ENCODE data around the gene NTM.

NTM gene

DNA sequence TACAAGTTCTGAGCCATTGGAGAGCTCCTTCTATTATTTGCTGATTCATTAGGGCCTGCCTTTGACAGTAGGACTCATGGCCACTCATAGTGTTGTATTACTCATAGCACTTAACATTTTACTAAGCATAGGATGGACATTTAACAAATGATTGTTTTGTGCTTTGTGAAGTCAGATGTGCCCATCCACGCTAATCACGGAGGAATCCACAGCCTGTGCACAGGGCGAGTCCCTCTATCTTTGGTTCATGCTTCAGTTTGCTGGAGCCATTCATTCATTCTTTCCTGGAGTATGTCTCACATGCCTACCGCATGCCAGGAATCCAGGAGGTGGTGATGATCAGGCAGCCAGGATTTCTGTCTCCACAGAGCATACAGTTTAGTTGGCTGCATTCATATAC is 254.1 kb downstream of the NTM start:
- H3K9me2 ChIP-seq (replicated peaks; ENCODE audit: control insufficient read depth, low read length) = no peaks in the 10 kb centered on the region
- no peaks in the 10 kb centered on the region for H3K36me3 ChIP-seq (ENCODE audit: control insufficient read depth, low read length)
- H3K79me2 ChIP-seq (ENCODE audit: control insufficient read depth, low read length) = no peaks in the 10 kb centered on the region
- no peak for TF ChIP-seq EZH2phosphoT487 (IDR thresholded peaks at IDR 0.05; ENCODE audit: borderline replicate concordance, low read length)
- TF ChIP-seq, protein P1, sequence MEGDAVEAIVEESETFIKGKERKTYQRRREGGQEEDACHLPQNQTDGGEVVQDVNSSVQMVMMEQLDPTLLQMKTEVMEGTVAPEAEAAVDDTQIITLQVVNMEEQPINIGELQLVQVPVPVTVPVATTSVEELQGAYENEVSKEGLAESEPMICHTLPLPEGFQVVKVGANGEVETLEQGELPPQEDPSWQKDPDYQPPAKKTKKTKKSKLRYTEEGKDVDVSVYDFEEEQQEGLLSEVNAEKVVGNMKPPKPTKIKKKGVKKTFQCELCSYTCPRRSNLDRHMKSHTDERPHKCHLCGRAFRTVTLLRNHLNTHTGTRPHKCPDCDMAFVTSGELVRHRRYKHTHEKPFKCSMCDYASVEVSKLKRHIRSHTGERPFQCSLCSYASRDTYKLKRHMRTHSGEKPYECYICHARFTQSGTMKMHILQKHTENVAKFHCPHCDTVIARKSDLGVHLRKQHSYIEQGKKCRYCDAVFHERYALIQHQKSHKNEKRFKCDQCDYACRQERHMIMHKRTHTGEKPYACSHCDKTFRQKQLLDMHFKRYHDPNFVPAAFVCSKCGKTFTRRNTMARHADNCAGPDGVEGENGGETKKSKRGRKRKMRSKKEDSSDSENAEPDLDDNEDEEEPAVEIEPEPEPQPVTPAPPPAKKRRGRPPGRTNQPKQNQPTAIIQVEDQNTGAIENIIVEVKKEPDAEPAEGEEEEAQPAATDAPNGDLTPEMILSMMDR (IDR thresholded peaks at IDR 0.05; ENCODE audit: low read depth, low read length, poor library complexity, severe bottlenecking) = no peak
- H4K20me1 ChIP-seq (ENCODE audit: control insufficient read depth, insufficient read depth, low read depth, low read length) = no peaks in the 10 kb centered on the region
- H3K9me3 ChIP-seq (ENCODE audit: control insufficient read depth, insufficient read depth, low read length) = no peaks in the 10 kb centered on the region
- H3F3A ChIP-seq (ENCODE audit: control insufficient read depth, insufficient read depth) = no peaks in the 10 kb centered on the region
- H3K4me3 ChIP-seq (ENCODE audit: low read length) = no peak overlapping the region
- no peak overlapping the region for H3K27ac ChIP-seq (ENCODE audit: low read depth, low read length)
- peaks cover 12% of the 10 kb centered on the region for H3K27me3 ChIP-seq (ENCODE audit: control insufficient read depth, low read length)
- no peaks in the 10 kb centered on the region for H3K4me1 ChIP-seq (ENCODE audit: control insufficient read depth, low read length)
- H3K4me2 ChIP-seq (ENCODE audit: low read length) = no peak overlapping the region

DNA sequence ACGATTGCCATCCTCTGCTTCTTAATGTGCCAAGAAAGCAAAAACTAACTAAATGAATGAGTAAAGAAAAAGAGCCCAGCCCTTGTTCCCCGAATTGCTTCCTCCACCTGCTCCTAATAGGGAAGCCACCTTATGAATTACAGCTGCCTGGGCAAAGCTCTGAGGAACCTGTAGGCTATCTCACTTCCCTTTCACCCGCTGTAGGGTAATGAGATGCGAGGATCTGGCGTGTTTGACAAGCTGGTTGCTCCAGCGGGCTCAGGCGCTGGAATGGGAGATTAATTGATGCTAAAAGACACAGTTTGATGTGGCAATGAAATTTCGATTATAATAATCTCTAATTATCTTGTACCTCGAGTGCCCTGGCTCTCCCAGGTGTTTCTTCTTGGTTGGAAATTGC is 256.4 kb downstream of the NTM start:
- H3K27me3 ChIP-seq (ENCODE audit: control insufficient read depth, low read length) = peaks cover 12% of the 10 kb centered on the region
- H3K9me3 ChIP-seq (ENCODE audit: control insufficient read depth, insufficient read depth, low read length) = no peaks in the 10 kb centered on the region

DNA sequence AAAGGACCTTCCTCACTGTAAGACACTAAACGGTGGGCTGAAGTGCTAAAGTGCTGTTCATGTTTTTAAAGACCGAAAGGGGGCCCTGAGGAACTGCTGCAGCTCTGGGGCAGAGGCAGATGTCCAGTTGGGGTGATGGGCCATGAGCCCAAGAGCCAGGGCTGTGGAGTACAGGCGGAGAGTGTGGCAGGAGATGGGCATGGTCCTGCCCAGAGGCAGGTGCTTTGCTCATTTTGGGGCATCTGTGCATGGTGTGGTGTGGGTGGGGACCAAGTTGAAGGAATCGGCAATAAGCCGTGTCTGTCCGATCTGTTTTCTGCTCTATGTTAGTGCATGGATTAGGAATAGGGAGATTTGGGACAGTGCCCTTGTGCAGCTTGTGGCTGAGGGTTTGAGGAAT is 258.3 kb downstream of the NTM start:
- Histone ChIP-seq H3K27me3 (ENCODE audit: control insufficient read depth, low read length) (peaks cover 12% of the 10 kb centered on the region), H3K27ac (ENCODE audit: low read depth, low read length) (no peak overlapping the region), H4K20me1 (ENCODE audit: control insufficient read depth, insufficient read depth, low read depth, low read length) (no peaks in the 10 kb centered on the region), H3F3A (ENCODE audit: control insufficient read depth, insufficient read depth) (no peaks in the 10 kb centered on the region), H3K9me3 (ENCODE audit: control insufficient read depth, insufficient read depth, low read length) (no peaks in the 10 kb centered on the region), H3K4me3 (ENCODE audit: low read length) (no peak overlapping the region), H3K79me2 (ENCODE audit: control insufficient read depth, low read length) (no peaks in the 10 kb centered on the region), H3K36me3 (ENCODE audit: control insufficient read depth, low read length) (no peaks in the 10 kb centered on the region), H3K9me2 (replicated peaks; ENCODE audit: control insufficient read depth, low read length) (no peaks in the 10 kb centered on the region), H3K4me1 (ENCODE audit: control insufficient read depth, low read length) (no peaks in the 10 kb centered on the region), H3K4me2 (ENCODE audit: low read length) (no peak overlapping the region)
- TF ChIP-seq, protein P1 (IDR thresholded peaks at IDR 0.05; ENCODE audit: low read depth, low read length, poor library complexity, severe bottlenecking) = no peak
- TF ChIP-seq EZH2phosphoT487 (IDR thresholded peaks at IDR 0.05; ENCODE audit: borderline replicate concordance, low read length) = no peak

More for the DNA sequence above, 256.4 kb downstream of the NTM start:
- H4K20me1 ChIP-seq (ENCODE audit: control insufficient read depth, insufficient read depth, low read depth, low read length) = no peaks in the 10 kb centered on the region
- H3K4me1 ChIP-seq (ENCODE audit: control insufficient read depth, low read length) = no peaks in the 10 kb centered on the region
- no peaks in the 10 kb centered on the region for H3K9me2 ChIP-seq (replicated peaks; ENCODE audit: control insufficient read depth, low read length)
- no peak overlapping the region for H3K27ac ChIP-seq (ENCODE audit: low read depth, low read length)
- TF ChIP-seq, protein P1 (IDR thresholded peaks at IDR 0.05; ENCODE audit: low read depth, low read length, poor library complexity, severe bottlenecking) = no peak
- no peak for TF ChIP-seq EZH2phosphoT487 (IDR thresholded peaks at IDR 0.05; ENCODE audit: borderline replicate concordance, low read length)
- H3K79me2 ChIP-seq (ENCODE audit: control insufficient read depth, low read length) = no peaks in the 10 kb centered on the region
- no peak overlapping the region for H3K4me2 ChIP-seq (ENCODE audit: low read length)
- no peak overlapping the region for H3K4me3 ChIP-seq (ENCODE audit: low read length)
- no peaks in the 10 kb centered on the region for H3K36me3 ChIP-seq (ENCODE audit: control insufficient read depth, low read length)
- H3F3A ChIP-seq (ENCODE audit: control insufficient read depth, insufficient read depth) = no peaks in the 10 kb centered on the region
